HepG2 (cell line): ENCODE results near the gene ZBTB21. TPM values are rescaled to one million over a fixed set of nuclear protein-coding genes. Genes with fewer than 3 reads are reported as not detected.

Experiments
- ATAC-seq: fragments of 200-7000 bp; cut with Tn5 transposase; 3 replicates; pipeline ENCODE4 v1.9.1; 2020; ENCODE audit warnings: mild to moderate bottlenecking, moderate library complexity
- BruUV-seq: library from RNA; stranded (reverse); fragments of 400-500 nt; replicated peaks from 2 replicates; lab custom pipeline; 2021; lab: Mats Ljungman, UMichigan
- CTCF ChIA-PET: fragments of 300-600 bp; formaldehyde crosslinking; extraction: SDS; loops from one replicate; lab custom pipeline; 2021; ENCODE audit warnings: low total read pairs, inconsistent platforms, low intra/inter-chr PET ratio; lab: Yijun Ruan, JAX
- POLR2A ChIA-PET: fragments of 350-600 bp; sonication (Branson Sonifier 250); formaldehyde crosslinking; loops from one replicate; lab custom pipeline; 2020; ENCODE audit warnings: antibody characterized with exemption, inconsistent platforms; lab: Yijun Ruan, JAX
- DNase-seq: peaks from one replicate; pipeline ENCODE4 v3.0.0-alpha.2; 2015; ENCODE audit warnings: low spot score
- FAIRE-seq: peaks from 3 replicates; lab custom pipeline; 2011; peaks lifted over from hg19 to GRCh38; lab: Jason Lieb, UNC
- H2AFZ ChIP-seq: one replicate; pipeline ENCODE4 v1.6.1; 2011; ENCODE audit warnings: low read length, inconsistent platforms
- H3K27ac ChIP-seq: fragments of 300-600 bp; 3 replicates; pipeline ENCODE4 v1.8.0; 2011; ENCODE audit warnings: mixed run types, mild to moderate bottlenecking, mixed read lengths, low read length, inconsistent platforms; ENCODE audit not compliant: insufficient read depth; ENCODE audit errors: extremely low read length
- H3K27me3 ChIP-seq, 2 experiments: fragments of 200-600 bp in 1 of 2; 2 replicates in 1 of 2; 3 replicates in 1 of 2; pipeline versions ENCODE4 v1.6.0 to v1.8.0; 2011; ENCODE audit warnings: low read length in 2 of 2, mild to moderate bottlenecking in 2 of 2, moderate library complexity in 2 of 2, inconsistent platforms in 1 of 2; ENCODE audit not compliant: insufficient read depth in 2 of 2, control insufficient read depth in 1 of 2
- H3K36me3 ChIP-seq, 2 experiments: fragments of 200-600 bp in 1 of 2; replicated peaks in 1 of 2; 2 replicates in 1 of 2; 3 replicates in 1 of 2; pipeline versions ENCODE4 v1.5.1 to v1.8.0; 2011; ENCODE audit warnings: low read length in 2 of 2, inconsistent platforms in 1 of 2; ENCODE audit not compliant: insufficient read depth in 2 of 2, control insufficient read depth in 1 of 2
- H3K4me1 ChIP-seq: 2 replicates; pipeline ENCODE4 v1.5.1; 2012; ENCODE audit warnings: low read length, inconsistent platforms; ENCODE audit not compliant: insufficient read depth
- H3K4me2 ChIP-seq: 2 replicates; pipeline ENCODE4 v1.6.0; 2011; ENCODE audit warnings: low read depth, low read length, inconsistent platforms
- H3K4me3 ChIP-seq, 3 experiments: fragments of 200-600 bp in 1 of 3; sonication (generic), shearing (Covaris generic) in 1 of 3; replicated peaks in 1 of 3; 2 replicates each; pipeline ENCODE4 v1.5.1; 2011 to 2016; ENCODE audit warnings: low read length in 3 of 3, inconsistent platforms in 2 of 3, low read depth in 2 of 3, mild to moderate bottlenecking in 2 of 3, control low read depth in 1 of 3, mixed read lengths in 1 of 3; ENCODE audit not compliant: insufficient read depth in 1 of 3
- H3K79me2 ChIP-seq: one replicate; pipeline ENCODE4 v1.6.1; 2011; ENCODE audit warnings: low read length, inconsistent platforms; ENCODE audit not compliant: insufficient read depth
- H3K9ac ChIP-seq: 2 replicates; pipeline ENCODE4 v1.6.0; 2011; ENCODE audit warnings: mild to moderate bottlenecking, low read depth, low read length, inconsistent platforms; ENCODE audit not compliant: insufficient read depth
- H3K9me3 ChIP-seq: 2 replicates; pipeline ENCODE4 v1.5.1; 2012; ENCODE audit warnings: mild to moderate bottlenecking, low read length
- H4K20me1 ChIP-seq: 2 replicates; pipeline ENCODE4 v1.6.0; 2011; ENCODE audit warnings: inconsistent platforms, mild to moderate bottlenecking, low read length, moderate library complexity; ENCODE audit not compliant: insufficient read depth
- CC2D1A ChIP-seq: sonication (generic); formaldehyde crosslinking; IDR thresholded peaks from 2 replicates; pipeline ENCODE4 v1.8.1; 2023; ENCODE audit warnings: mild to moderate bottlenecking, missing genetic modification reagents
- FIP1L1 ChIP-seq: fragments of 200-400 bp; formaldehyde crosslinking; IDR thresholded peaks from 2 replicates; pipeline ENCODE4 v1.6.1; 2018; ENCODE audit warnings: low read depth, mild to moderate bottlenecking, low read length, moderate library complexity, borderline replicate concordance; ENCODE audit not compliant: insufficient read depth
- MXD4 ChIP-seq: IDR thresholded peaks from 2 replicates; pipeline ENCODE4 v1.6.1; 2016; ENCODE audit warnings: mild to moderate bottlenecking, missing biosample characterization, missing genetic modification reagents
- SOX6 ChIP-seq, 2 experiments: fragments of 450-650 bp in 1 of 2; sonication (generic) in 1 of 2; formaldehyde crosslinking in 1 of 2; IDR thresholded peaks; 2 replicates each; pipeline versions ENCODE4 v1.4.0 to v1.6.1; 2017 to 2020; ENCODE audit warnings: antibody characterized with exemption in 1 of 2, mild to moderate bottlenecking in 1 of 2, missing genetic modification reagents in 1 of 2
- STAT5B ChIP-seq: sonication (generic); formaldehyde crosslinking; IDR thresholded peaks from 2 replicates; pipeline ENCODE4 v1.4.0; 2020; ENCODE audit warnings: missing genetic modification reagents
- ZBTB40 ChIP-seq, 2 experiments: fragments of 450-650 bp in 1 of 2; sonication (generic) in 1 of 2; formaldehyde crosslinking in 1 of 2; IDR thresholded peaks; 2 replicates each; pipeline versions ENCODE4 v1.6.1 to v1.8.0; 2016 to 2022; ENCODE audit warnings: antibody characterized with exemption in 1 of 2, mild to moderate bottlenecking in 1 of 2, missing genetic modification reagents in 1 of 2
- ZNF260 ChIP-seq: sonication (generic); formaldehyde crosslinking; IDR thresholded peaks from 2 replicates; pipeline ENCODE4 v1.4.0; 2020; ENCODE audit warnings: missing genetic modification reagents, low read depth, mild to moderate bottlenecking, borderline replicate concordance
- ZNF484 ChIP-seq: sonication (generic); formaldehyde crosslinking; IDR thresholded peaks from 2 replicates; pipeline ENCODE4 v1.5.1; 2020; ENCODE audit warnings: mild to moderate bottlenecking, low read depth, missing genetic modification reagents, borderline replicate concordance
- WGBS: methylation state at CpG from one replicate; pipeline ENCODE4 v1.1.6; 2017; ENCODE audit warnings: low lambda C conversion rate; 5-methylcytosine and 5-hydroxymethylcytosine counted together
- in situ Hi-C: cut with HindIII; loops from 2 replicates; pipeline ENCODE4 v1.10.0; 2017; ENCODE audit warnings: low pct_unique_long_range_greater_than_20kb; ENCODE audit not compliant: extremely low pct_ligation_motif_present
- intact Hi-C: fragments of 100-400 bp; cut with micrococcal nuclease; formaldehyde crosslinking; loops from one replicate; pipeline ENCODE4 v1.10.0; 2022; ENCODE audit not compliant: unreplicated experiment
- polyA plus RNA-seq, 8 experiments: library from polyadenylated mRNA; depleted of rRNA in 3 of 8; stranded (reverse) in 7 of 8; unstranded in 1 of 8; fragments of >200 nt; fragmentation: Illumina TruSeq in 4 of 8; extraction: Trizol in 4 of 8; gene quantifications; 2 replicates each; pipeline versions ENCODE4 v1.2.1 to v1.2.3, GENCODE V29; 2011 to 2016; ENCODE audit warnings: low read depth in 4 of 8, missing spikeins in 1 of 8, mixed read lengths in 1 of 8; ENCODE audit not compliant: insufficient read depth in 1 of 8
- total RNA-seq, 5 experiments: library from RNA; depleted of rRNA; stranded (reverse); fragments of >200 nt; fragmentation: Illumina TruSeq; extraction: Trizol; gene quantifications; 2 replicates each; pipeline ENCODE4 v1.2.3, GENCODE V29; 2016; ENCODE audit warnings: low read depth in 1 of 5
- TF ChIP-seq, protein P1 (sequence below): sonication (generic); formaldehyde crosslinking; IDR thresholded peaks from 2 replicates; pipeline ENCODE4 v1.5.1; 2020; ENCODE audit warnings: mild to moderate bottlenecking, missing genetic modification reagents, borderline replicate concordance

ZBTB21 gene
- total and polyA plus RNA-seq, 2 of the 13 experiments (the other 11 are each of a cell fraction or from before 2014, with no cell fraction given) = 4.5 to 6.1 TPM

DNA sequence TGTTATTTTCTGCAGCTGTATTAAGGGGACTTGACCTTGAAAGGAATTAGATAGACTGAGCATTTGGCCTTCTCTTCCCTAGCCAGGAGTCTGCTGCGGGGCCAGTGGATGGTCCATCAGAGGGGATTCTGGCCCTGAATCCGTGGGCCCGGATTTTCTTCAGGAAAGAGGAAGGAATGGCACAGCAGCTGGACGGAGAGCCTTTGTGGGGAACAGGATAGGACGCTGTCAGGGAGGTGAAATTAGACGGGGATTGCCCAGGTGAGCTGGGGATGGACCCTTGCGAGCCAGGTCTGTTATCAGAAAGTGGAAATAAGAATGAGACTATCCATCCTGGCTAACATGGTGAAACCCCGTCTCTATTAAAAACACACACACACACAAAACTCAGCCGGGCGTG is 54.6 kb downstream of the ZBTB21 start:
- in situ Hi-C loops = loop anchor here (10.0 kb wide), 1 partner anchor 159 kb away; no protein-coding TSS in a partner anchor
- CTCF ChIA-PET = no interaction called here
- intact Hi-C loops = no loop called here
- no peak for TF ChIP-seq MXD4 (CRISPR knock-in tag)
- TF ChIP-seq ZNF484 (CRISPR knock-in tag) = no peak
- no peak for TF ChIP-seq STAT5B (CRISPR knock-in tag)
- TF ChIP-seq CC2D1A (CRISPR knock-in tag) = no peak
- no peak for TF ChIP-seq FIP1L1
- no peak for TF ChIP-seq ZBTB40 (IDR thresholded peaks at IDR 0.05)
- TF ChIP-seq ZBTB40 (CRISPR knock-in tag; IDR thresholded peaks at IDR 0.05) = no peak
- TF ChIP-seq ZNF260 (CRISPR knock-in tag) = no peak
- TF ChIP-seq SOX6 (IDR thresholded peaks at IDR 0.05) = no peak
- no peak for TF ChIP-seq SOX6 (CRISPR knock-in tag; IDR thresholded peaks at IDR 0.05)
- TF ChIP-seq, protein P1, sequence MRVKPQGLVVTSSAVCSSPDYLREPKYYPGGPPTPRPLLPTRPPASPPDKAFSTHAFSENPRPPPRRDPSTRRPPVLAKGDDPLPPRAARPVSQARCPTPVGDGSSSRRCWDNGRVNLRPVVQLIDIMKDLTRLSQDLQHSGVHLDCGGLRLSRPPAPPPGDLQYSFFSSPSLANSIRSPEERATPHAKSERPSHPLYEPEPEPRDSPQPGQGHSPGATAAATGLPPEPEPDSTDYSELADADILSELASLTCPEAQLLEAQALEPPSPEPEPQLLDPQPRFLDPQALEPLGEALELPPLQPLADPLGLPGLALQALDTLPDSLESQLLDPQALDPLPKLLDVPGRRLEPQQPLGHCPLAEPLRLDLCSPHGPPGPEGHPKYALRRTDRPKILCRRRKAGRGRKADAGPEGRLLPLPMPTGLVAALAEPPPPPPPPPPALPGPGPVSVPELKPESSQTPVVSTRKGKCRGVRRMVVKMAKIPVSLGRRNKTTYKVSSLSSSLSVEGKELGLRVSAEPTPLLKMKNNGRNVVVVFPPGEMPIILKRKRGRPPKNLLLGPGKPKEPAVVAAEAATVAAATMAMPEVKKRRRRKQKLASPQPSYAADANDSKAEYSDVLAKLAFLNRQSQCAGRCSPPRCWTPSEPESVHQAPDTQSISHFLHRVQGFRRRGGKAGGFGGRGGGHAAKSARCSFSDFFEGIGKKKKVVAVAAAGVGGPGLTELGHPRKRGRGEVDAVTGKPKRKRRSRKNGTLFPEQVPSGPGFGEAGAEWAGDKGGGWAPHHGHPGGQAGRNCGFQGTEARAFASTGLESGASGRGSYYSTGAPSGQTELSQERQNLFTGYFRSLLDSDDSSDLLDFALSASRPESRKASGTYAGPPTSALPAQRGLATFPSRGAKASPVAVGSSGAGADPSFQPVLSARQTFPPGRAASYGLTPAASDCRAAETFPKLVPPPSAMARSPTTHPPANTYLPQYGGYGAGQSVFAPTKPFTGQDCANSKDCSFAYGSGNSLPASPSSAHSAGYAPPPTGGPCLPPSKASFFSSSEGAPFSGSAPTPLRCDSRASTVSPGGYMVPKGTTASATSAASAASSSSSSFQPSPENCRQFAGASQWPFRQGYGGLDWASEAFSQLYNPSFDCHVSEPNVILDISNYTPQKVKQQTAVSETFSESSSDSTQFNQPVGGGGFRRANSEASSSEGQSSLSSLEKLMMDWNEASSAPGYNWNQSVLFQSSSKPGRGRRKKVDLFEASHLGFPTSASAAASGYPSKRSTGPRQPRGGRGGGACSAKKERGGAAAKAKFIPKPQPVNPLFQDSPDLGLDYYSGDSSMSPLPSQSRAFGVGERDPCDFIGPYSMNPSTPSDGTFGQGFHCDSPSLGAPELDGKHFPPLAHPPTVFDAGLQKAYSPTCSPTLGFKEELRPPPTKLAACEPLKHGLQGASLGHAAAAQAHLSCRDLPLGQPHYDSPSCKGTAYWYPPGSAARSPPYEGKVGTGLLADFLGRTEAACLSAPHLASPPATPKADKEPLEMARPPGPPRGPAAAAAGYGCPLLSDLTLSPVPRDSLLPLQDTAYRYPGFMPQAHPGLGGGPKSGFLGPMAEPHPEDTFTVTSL (CRISPR knock-in tag) = no peak

More for the DNA sequence above, 54.6 kb downstream of the ZBTB21 start:
- Histone ChIP-seq H3K36me3 (no peaks in the 10 kb centered on the region), H3K4me3 (no peak overlapping the region), H4K20me1 (no peaks in the 10 kb centered on the region), H3K27ac (no peak overlapping the region), H3K9ac (no peak overlapping the region), H3K4me1 (peaks cover 78% of the 10 kb centered on the region), H2AFZ (no peak overlapping the region), H3K4me2 (no peak overlapping the region), H3K9me3 (no peaks in the 10 kb centered on the region), H3K27me3 (0 out of 5 replicates have a peak, but pooled peaks cover 0 to 3% of the 10 kb centered on the region in 2 experiments), H3K79me2 (peaks cover 15% of the 10 kb centered on the region)
- 65% methylated on average over 10 of the region's 10 CpGs for WGBS
- no peak for FAIRE-seq
- no peak for ATAC-seq
- POLR2A ChIA-PET = no interaction called here
- BruUV-seq = no TSS peak
- DNase-seq = no peak
